ENCODE measurements around the gene TJAP1. TPM values are rescaled to one million over a fixed set of nuclear protein-coding genes. Genes with fewer than 3 reads are reported as not detected.
A peak's percentile ranks its signal among the peaks of the same experiment; 100 is the strongest.

The TJAP1 gene
- total and polyA plus RNA-seq, 2 donors (not counting 1 experiment from before 2014, with no cell fraction given): 8.9 to 18.9 TPM

DNA sequence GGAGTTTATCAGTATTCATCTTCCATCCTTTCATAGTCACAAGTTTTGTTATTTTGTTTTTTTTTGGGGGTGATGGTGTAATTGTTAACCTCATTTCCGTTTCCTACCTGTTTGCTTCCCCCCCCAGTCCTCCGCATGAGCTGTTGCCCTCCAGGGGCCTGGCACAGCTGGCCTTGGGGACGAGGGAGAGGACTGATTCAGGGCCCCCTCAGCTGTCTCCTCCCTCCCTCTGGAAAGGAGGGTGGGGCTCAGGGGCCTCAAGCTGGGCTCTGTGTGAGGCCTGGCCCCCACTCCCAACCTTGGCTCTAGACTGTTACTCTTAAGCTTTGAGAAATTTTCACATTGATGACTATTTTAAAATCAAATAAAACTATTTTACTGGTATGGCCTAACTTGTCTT is 28.8 kb downstream of the TJAP1 start:
- Histone ChIP-seq H3K4me2 (ENCODE audit: extremely low read depth, insufficient read depth, low read length) (no peak overlapping the region), H3K9me3 (ENCODE audit: control insufficient read depth, insufficient read depth, low read depth, low read length) (no peaks in the 10 kb centered on the region), H3K4me3 (replicated peaks in 1 of 4; ENCODE audit: control extremely low read depth in 1 of 4, insufficient read depth in 1 of 4, low read depth in 3 of 4, low read length in 4 of 4) (no peak overlapping the region), H3K79me2 (ENCODE audit: control insufficient read depth, insufficient read depth, low read length) (no peaks in the 10 kb centered on the region), H3K4me1 (ENCODE audit: control insufficient read depth, extremely low read depth, insufficient read depth, low read length) (peaks cover 3% of the 10 kb centered on the region), H3K36me3 (ENCODE audit: control insufficient read depth, insufficient read depth, low read length) (peaks cover 21% of the 10 kb centered on the region), H2AFZ (ENCODE audit: low read length) (no peak overlapping the region), H4K20me1 (ENCODE audit: control insufficient read depth, extremely low read depth, insufficient read depth, low read length) (no peaks in the 10 kb centered on the region), H3K27ac (ENCODE audit: insufficient read depth, low read length) (no peak overlapping the region), H3K27me3 (ENCODE audit: control insufficient read depth, insufficient read depth, low read length) (no peaks in the 10 kb centered on the region), H3K9ac (ENCODE audit: insufficient read depth, low read length) (no peak overlapping the region)
- TF ChIP-seq, protein P1, sequence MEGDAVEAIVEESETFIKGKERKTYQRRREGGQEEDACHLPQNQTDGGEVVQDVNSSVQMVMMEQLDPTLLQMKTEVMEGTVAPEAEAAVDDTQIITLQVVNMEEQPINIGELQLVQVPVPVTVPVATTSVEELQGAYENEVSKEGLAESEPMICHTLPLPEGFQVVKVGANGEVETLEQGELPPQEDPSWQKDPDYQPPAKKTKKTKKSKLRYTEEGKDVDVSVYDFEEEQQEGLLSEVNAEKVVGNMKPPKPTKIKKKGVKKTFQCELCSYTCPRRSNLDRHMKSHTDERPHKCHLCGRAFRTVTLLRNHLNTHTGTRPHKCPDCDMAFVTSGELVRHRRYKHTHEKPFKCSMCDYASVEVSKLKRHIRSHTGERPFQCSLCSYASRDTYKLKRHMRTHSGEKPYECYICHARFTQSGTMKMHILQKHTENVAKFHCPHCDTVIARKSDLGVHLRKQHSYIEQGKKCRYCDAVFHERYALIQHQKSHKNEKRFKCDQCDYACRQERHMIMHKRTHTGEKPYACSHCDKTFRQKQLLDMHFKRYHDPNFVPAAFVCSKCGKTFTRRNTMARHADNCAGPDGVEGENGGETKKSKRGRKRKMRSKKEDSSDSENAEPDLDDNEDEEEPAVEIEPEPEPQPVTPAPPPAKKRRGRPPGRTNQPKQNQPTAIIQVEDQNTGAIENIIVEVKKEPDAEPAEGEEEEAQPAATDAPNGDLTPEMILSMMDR (conservative IDR thresholded peaks at IDR 0.05 in 1 of 2, IDR thresholded peaks at IDR 0.05 in 1 of 2; ENCODE audit: low read depth in 1 of 2, low read length in 2 of 2): no peak
- no peak for TF ChIP-seq EZH2 (IDR thresholded peaks at IDR 0.05; ENCODE audit: low read length, missing control alignments)
- no peak for DNase-seq (ENCODE audit: low read depth in 2 of 2)

DNA sequence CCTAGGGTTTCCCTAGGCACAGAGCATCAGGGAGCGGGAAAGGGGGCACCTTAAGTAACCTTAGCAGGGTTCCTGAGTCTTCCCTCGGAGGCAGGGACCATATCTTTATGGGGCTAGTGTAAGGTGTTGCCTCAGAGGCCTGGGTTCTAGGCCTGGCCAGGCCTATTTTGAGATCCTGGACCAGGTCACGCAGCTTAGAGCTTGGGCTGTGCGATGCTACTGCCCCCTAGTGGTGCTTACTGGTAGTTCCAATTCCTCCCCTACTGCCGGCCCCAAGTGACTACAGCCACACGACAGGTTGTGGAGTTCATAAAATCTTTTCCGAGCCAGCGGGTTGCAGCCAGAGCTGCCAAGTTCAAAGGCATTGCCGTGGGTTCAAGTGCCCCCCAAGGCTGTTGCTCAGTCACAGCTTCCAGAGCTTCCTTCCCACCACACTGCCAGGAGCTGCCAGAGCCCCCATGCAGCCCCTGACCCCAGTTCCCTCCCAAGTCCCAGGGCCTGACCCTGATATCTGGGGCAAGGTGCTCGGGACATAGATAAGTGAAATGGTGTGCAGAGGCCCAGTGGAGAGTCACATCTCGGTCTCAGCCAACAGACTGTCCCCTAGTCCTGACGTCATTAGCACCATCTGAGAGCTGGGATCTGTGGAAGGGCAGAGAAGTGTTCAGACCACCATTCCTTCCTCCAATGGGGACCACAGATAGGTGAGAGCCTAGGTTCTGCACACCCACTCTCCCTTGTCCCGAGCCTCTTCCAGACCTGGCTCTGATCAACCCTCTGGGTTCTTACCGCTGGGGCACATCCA is 29.5 kb downstream of the TJAP1 start:
- Histone ChIP-seq H2AFZ (ENCODE audit: low read length) (no peak overlapping the region), H3K4me3 (replicated peaks in 1 of 4; ENCODE audit: control extremely low read depth in 1 of 4, insufficient read depth in 1 of 4, low read depth in 3 of 4, low read length in 4 of 4) (no peak overlapping the region), H3K36me3 (ENCODE audit: control insufficient read depth, insufficient read depth, low read length) (peaks cover 24% of the 10 kb centered on the region), H3K9me3 (ENCODE audit: control insufficient read depth, insufficient read depth, low read depth, low read length) (no peaks in the 10 kb centered on the region), H3K79me2 (ENCODE audit: control insufficient read depth, insufficient read depth, low read length) (no peaks in the 10 kb centered on the region), H3K4me1 (ENCODE audit: control insufficient read depth, extremely low read depth, insufficient read depth, low read length) (peaks cover 3% of the 10 kb centered on the region), H3K27me3 (ENCODE audit: control insufficient read depth, insufficient read depth, low read length) (no peaks in the 10 kb centered on the region), H3K4me2 (ENCODE audit: extremely low read depth, insufficient read depth, low read length) (no peak overlapping the region), H4K20me1 (ENCODE audit: control insufficient read depth, extremely low read depth, insufficient read depth, low read length) (no peaks in the 10 kb centered on the region), H3K9ac (ENCODE audit: insufficient read depth, low read length) (no peak overlapping the region), H3K27ac (ENCODE audit: insufficient read depth, low read length) (no peak overlapping the region)
- TF ChIP-seq, protein P1 (conservative IDR thresholded peaks at IDR 0.05 in 1 of 2, IDR thresholded peaks at IDR 0.05 in 1 of 2; ENCODE audit: low read depth in 1 of 2, low read length in 2 of 2): peak; percentile 89 to 91
- no peak for TF ChIP-seq EZH2 (IDR thresholded peaks at IDR 0.05; ENCODE audit: low read length, missing control alignments)
- DNase-seq (ENCODE audit: low read depth in 2 of 2): peak; percentile 55 to 81

DNA sequence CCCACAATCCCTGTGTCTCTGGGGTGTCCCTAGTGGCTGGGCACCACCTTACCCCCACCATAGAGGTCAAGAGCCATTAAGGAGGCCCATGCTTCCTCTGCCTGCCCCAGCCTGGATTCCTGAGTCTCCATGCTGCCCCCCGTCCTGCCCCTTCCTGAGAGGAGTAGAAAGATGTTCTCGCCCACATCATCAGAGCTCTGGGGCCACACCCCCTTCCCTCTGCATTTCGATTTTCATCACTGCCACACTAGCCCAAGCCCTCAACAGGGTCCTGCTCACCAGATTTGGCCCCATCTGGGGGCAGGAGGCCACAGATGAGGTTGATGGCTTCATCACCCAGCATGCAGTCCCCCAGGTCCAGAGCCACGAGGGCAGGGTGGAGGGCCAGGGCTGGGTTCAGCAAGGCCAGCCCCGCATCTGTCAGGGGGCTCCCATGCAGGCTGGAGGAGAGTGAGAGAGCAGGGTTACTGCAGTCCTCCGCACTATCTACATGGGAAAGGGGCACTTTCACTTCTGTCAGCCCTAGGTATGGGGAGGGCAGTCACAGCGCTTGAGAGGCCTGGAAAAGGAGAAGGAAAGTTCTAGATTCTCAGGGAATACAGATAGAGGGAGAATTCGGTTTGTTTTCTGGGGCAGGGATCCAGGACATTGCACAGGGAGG is 31.2 kb downstream of the TJAP1 start:
- Histone ChIP-seq H3K36me3 (ENCODE audit: control insufficient read depth, insufficient read depth, low read length) (peaks cover 31% of the 10 kb centered on the region), H3K79me2 (ENCODE audit: control insufficient read depth, insufficient read depth, low read length) (no peaks in the 10 kb centered on the region), H3K9ac (ENCODE audit: insufficient read depth, low read length) (no peak overlapping the region), H3K9me3 (ENCODE audit: control insufficient read depth, insufficient read depth, low read depth, low read length) (no peaks in the 10 kb centered on the region), H4K20me1 (ENCODE audit: control insufficient read depth, extremely low read depth, insufficient read depth, low read length) (no peaks in the 10 kb centered on the region), H3K4me3 (replicated peaks in 1 of 4; ENCODE audit: control extremely low read depth in 1 of 4, insufficient read depth in 1 of 4, low read depth in 3 of 4, low read length in 4 of 4) (no peak overlapping the region), H3K4me2 (ENCODE audit: extremely low read depth, insufficient read depth, low read length) (no peak overlapping the region), H3K27ac (ENCODE audit: insufficient read depth, low read length) (no peak overlapping the region), H3K27me3 (ENCODE audit: control insufficient read depth, insufficient read depth, low read length) (no peaks in the 10 kb centered on the region), H2AFZ (ENCODE audit: low read length) (no peak overlapping the region), H3K4me1 (ENCODE audit: control insufficient read depth, extremely low read depth, insufficient read depth, low read length) (peaks cover 3% of the 10 kb centered on the region)
- no peak for DNase-seq (ENCODE audit: low read depth in 2 of 2)
- TF ChIP-seq, protein P1 (conservative IDR thresholded peaks at IDR 0.05 in 1 of 2, IDR thresholded peaks at IDR 0.05 in 1 of 2; ENCODE audit: low read depth in 1 of 2, low read length in 2 of 2): no peak
- TF ChIP-seq EZH2 (IDR thresholded peaks at IDR 0.05; ENCODE audit: low read length, missing control alignments): no peak

All from fibroblast of lung (primary cell).